HG03060 (cell line): ENCODE measurements around the gene SNX21.
"Not testable (repeated sequence)": the region's sequence is repeated elsewhere in the genome, so short reads cannot be mapped to it uniquely, and the experiment has no call there.

Experiments
- ATAC-seq: cut with Tn5 transposase; IDR thresholded peaks from one replicate; pipeline ENCODE4 v1.9.1; 2021; ENCODE audit warnings: low read depth, moderate number of reproducible peaks; ENCODE audit not compliant: unreplicated experiment

The SNX21 gene

GRCh38 chr20:45821947-45822346 lies 11.7 kb upstream of the SNX21 start:
- ATAC-seq: no peak

GRCh38 chr20:45822857-45823256 lies 10.7 kb upstream of the SNX21 start:
- ATAC-seq: no peak

- ATAC-seq: no peak
Observed at GRCh38 chr20:45823949-45824835, 9.4 kb upstream of the SNX21 start.

- ATAC-seq: no peak
Observed at GRCh38 chr20:45826381-45827019, 7.1 kb upstream of the SNX21 start.

- ATAC-seq: no peak
Observed at GRCh38 chr20:45827030-45827652, 6.5 kb upstream of the SNX21 start, which contains the start of gene TNNC2. Gene TNNC2 (minus strand): TSS chr20:45827312. CDS start chr20:45827248, 64 bp downstream.

GRCh38 chr20:45827712-45828111 lies 5.9 kb upstream of the SNX21 start:
- no peak for ATAC-seq

- no peak for ATAC-seq
Observed at GRCh38 chr20:45828589-45828988, 5.0 kb upstream of the SNX21 start.

- not testable (repeated sequence) for ATAC-seq
Observed at GRCh38 chr20:45829673-45830106, 3.9 kb upstream of the SNX21 start.

GRCh38 chr20:45832619-45833018 lies 980 bp upstream of the SNX21 start:
- ATAC-seq: no peak

- no peak for ATAC-seq
Observed at GRCh38 chr20:45833883-45834796, 541 bp downstream of the SNX21 start.

- ATAC-seq: no peak
Observed at GRCh38 chr20:45834797-45835161, 1.2 kb downstream of the SNX21 start.

GRCh38 chr20:45835329-45835765 lies 1.7 kb downstream of the SNX21 start:
- no peak for ATAC-seq

GRCh38 chr20:45835825-45836224 lies 2.2 kb downstream of the SNX21 start:
- no peak for ATAC-seq

GRCh38 chr20:45836841-45837240 lies 3.2 kb downstream of the SNX21 start:
- no peak for ATAC-seq

- no peak for ATAC-seq
Observed at GRCh38 chr20:45840700-45841198, 7.2 kb downstream of the SNX21 start.

GRCh38 chr20:45841407-45842129 lies 8.0 kb downstream of the SNX21 start:
- ATAC-seq: no peak

- no peak for ATAC-seq
Observed at GRCh38 chr20:45842169-45842812, 8.7 kb downstream of the SNX21 start.

GRCh38 chr20:45843506-45843905 lies 9.9 kb downstream of the SNX21 start:
- ATAC-seq: no peak

GRCh38 chr20:45845452-45845851 lies 11.9 kb downstream of the SNX21 start:
- ATAC-seq: no peak
